Ishikawa (cell line): ENCODE data around the gene GIGYF1.

Experiments used
- CEBPB ChIP-seq: IDR thresholded peaks from 2 replicates; pipeline ENCODE4 v1.6.1; 2012
- CREB1 ChIP-seq: IDR thresholded peaks from 2 replicates; pipeline ENCODE4 v1.6.1; 2012; ENCODE audit warnings: low read depth
- EGR1 ChIP-seq: IDR thresholded peaks from 2 replicates; pipeline ENCODE4 v1.6.1; 2012
- EP300 ChIP-seq: IDR thresholded peaks from 2 replicates; pipeline ENCODE4 v1.6.1; 2012; ENCODE audit warnings: borderline replicate concordance
- FOXM1 ChIP-seq: IDR thresholded peaks from 2 replicates; pipeline ENCODE4 v1.6.1; 2012; ENCODE audit warnings: low read depth, borderline replicate concordance
- NFIC ChIP-seq: IDR thresholded peaks from 2 replicates; pipeline ENCODE4 v1.6.1; 2012
- RAD21 ChIP-seq: IDR thresholded peaks from 2 replicates; pipeline ENCODE4 v1.6.1; 2012; ENCODE audit warnings: low read depth
- TAF1 ChIP-seq: IDR thresholded peaks from 2 replicates; pipeline ENCODE4 v1.6.1; 2012; ENCODE audit warnings: low read depth, mild to moderate bottlenecking
- TCF12 ChIP-seq: IDR thresholded peaks from 2 replicates; pipeline ENCODE4 v1.6.1; 2012; ENCODE audit warnings: low read depth
- TEAD4 ChIP-seq: IDR thresholded peaks from 2 replicates; pipeline ENCODE4 v1.6.1; 2012
- YY1 ChIP-seq: IDR thresholded peaks from 2 replicates; pipeline ENCODE4 v1.6.1; 2012; ENCODE audit warnings: low read depth
- ZBTB7A ChIP-seq: IDR thresholded peaks from 2 replicates; pipeline ENCODE4 v1.6.1; 2012; ENCODE audit warnings: low read depth
- TF ChIP-seq, protein P1 (sequence below): IDR thresholded peaks from 2 replicates; pipeline ENCODE4 v1.6.1; 2012; ENCODE audit warnings: low read depth, mild to moderate bottlenecking
- TF ChIP-seq, protein P2 (sequence below): IDR thresholded peaks from 2 replicates; pipeline ENCODE4 v1.6.1; 2012
- TF ChIP-seq, protein P3 (sequence below): IDR thresholded peaks from 2 replicates; pipeline ENCODE4 v1.6.1; 2012

GIGYF1 gene

DNA sequence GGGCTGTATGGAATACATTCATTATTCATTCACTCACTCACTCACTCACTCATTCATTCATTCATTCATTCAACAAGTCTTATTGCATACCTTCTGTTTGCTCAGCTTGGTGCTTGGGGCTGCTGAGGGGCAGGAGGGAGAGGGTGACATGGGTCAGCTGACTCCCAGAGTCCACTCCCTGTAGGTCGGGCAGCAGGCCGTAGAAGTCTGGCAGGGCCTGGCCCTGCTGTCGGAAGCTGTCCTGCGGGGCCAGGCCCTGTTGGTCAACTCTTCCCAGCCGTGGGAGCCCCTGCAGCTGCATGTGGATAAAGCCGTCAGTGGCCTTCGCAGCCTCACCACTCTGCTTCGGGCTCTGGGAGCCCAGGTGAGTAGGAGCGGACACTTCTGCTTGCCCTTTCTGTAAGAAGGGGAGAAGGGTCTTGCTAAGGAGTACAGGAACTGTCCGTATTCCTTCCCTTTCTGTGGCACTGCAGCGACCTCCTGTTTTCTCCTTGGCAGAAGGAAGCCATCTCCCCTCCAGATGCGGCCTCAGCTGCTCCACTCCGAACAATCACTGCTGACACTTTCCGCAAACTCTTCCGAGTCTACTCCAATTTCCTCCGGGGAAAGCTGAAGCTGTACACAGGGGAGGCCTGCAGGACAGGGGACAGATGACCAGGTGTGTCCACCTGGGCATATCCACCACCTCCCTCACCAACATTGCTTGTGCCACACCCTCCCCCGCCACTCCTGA lies 28.6 kb upstream of the GIGYF1 start:
- TF ChIP-seq FOXM1 = no peak
- TF ChIP-seq ZBTB7A = no peak
- TF ChIP-seq, protein P1, sequence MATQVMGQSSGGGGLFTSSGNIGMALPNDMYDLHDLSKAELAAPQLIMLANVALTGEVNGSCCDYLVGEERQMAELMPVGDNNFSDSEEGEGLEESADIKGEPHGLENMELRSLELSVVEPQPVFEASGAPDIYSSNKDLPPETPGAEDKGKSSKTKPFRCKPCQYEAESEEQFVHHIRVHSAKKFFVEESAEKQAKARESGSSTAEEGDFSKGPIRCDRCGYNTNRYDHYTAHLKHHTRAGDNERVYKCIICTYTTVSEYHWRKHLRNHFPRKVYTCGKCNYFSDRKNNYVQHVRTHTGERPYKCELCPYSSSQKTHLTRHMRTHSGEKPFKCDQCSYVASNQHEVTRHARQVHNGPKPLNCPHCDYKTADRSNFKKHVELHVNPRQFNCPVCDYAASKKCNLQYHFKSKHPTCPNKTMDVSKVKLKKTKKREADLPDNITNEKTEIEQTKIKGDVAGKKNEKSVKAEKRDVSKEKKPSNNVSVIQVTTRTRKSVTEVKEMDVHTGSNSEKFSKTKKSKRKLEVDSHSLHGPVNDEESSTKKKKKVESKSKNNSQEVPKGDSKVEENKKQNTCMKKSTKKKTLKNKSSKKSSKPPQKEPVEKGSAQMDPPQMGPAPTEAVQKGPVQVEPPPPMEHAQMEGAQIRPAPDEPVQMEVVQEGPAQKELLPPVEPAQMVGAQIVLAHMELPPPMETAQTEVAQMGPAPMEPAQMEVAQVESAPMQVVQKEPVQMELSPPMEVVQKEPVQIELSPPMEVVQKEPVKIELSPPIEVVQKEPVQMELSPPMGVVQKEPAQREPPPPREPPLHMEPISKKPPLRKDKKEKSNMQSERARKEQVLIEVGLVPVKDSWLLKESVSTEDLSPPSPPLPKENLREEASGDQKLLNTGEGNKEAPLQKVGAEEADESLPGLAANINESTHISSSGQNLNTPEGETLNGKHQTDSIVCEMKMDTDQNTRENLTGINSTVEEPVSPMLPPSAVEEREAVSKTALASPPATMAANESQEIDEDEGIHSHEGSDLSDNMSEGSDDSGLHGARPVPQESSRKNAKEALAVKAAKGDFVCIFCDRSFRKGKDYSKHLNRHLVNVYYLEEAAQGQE = no peak

DNA sequence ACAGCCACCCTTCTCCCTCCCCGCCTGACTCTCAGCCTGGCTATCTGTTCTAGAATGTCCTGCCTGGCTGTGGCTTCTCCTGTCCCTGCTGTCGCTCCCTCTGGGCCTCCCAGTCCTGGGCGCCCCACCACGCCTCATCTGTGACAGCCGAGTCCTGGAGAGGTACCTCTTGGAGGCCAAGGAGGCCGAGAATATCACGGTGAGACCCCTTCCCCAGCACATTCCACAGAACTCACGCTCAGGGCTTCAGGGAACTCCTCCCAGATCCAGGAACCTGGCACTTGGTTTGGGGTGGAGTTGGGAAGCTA lies 27.4 kb upstream of the GIGYF1 start:
- TF ChIP-seq, protein P2, sequence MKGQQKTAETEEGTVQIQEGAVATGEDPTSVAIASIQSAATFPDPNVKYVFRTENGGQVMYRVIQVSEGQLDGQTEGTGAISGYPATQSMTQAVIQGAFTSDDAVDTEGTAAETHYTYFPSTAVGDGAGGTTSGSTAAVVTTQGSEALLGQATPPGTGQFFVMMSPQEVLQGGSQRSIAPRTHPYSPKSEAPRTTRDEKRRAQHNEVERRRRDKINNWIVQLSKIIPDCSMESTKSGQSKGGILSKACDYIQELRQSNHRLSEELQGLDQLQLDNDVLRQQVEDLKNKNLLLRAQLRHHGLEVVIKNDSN = no peak
- TF ChIP-seq ZBTB7A (no peak), NFIC (no peak), EGR1 (no peak), CREB1 (no peak), CEBPB (no peak), YY1 (no peak)
- TF ChIP-seq, protein P3, sequence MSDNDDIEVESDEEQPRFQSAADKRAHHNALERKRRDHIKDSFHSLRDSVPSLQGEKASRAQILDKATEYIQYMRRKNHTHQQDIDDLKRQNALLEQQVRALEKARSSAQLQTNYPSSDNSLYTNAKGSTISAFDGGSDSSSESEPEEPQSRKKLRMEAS = no peak

DNA sequence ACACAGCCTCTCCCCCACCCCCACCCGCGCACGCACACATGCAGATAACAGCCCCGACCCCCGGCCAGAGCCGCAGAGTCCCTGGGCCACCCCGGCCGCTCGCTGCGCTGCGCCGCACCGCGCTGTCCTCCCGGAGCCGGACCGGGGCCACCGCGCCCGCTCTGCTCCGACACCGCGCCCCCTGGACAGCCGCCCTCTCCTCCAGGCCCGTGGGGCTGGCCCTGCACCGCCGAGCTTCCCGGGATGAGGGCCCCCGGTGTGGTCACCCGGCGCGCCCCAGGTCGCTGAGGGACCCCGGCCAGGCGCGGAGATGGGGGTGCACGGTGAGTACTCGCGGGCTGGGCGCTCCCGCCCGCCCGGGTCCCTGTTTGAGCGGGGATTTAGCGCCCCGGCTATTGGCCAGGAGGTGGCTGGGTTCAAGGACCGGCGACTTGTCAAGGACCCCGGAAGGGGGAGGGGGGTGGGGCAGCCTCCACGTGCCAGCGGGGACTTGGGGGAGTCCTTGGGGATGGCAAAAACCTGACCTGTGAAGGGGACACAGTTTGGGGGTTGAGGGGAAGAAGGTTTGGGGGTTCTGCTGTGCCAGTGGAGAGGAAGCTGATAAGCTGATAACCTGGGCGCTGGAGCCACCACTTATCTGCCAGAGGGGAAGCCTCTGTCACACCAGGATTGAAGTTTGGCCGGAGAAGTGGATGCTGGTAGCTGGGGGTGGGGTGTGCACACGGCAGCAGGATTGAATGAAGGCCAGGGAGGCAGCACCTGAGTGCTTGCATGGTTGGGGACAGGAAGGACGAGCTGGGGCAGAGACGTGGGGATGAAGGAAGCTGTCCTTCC lies 26.8 kb upstream of the GIGYF1 start:
- TF ChIP-seq CREB1 (no peak), RAD21 (no peak), EP300 (no peak), YY1 (no peak), TAF1 (no peak), TEAD4 (no peak), ZBTB7A (no peak), CEBPB (no peak), NFIC (no peak), TCF12 (no peak), EGR1 (no peak), FOXM1 (no peak)
- TF ChIP-seq, protein P2 = no peak
- TF ChIP-seq, protein P3 = no peak
- TF ChIP-seq, protein P1 = no peak

DNA sequence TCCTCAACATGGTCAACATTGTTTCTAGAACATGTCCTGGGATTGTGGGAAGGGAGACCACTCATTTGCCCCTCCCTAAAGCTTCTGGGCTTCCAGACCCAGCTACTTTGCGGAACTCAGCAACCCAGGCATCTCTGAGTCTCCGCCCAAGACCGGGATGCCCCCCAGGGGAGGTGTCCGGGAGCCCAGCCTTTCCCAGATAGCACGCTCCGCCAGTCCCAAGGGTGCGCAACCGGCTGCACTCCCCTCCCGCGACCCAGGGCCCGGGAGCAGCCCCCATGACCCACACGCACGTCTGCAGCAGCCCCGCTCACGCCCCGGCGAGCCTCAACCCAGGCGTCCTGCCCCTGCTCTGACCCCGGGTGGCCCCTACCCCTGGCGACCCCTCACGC lies 26.2 kb upstream of the GIGYF1 start, which contains the start of gene EPO:
Gene EPO, plus strand, starts transcription at position 190 of the 392 bp plus-strand sequence. CDS start 513 bp downstream, outside the sequence.
- TF ChIP-seq ZBTB7A = no peak
- TF ChIP-seq YY1 = no peak
- TF ChIP-seq EP300 = no peak
- TF ChIP-seq CREB1 = no peak
- TF ChIP-seq, protein P1 = no peak
- no peak for TF ChIP-seq TAF1
- TF ChIP-seq EGR1 = no peak
- TF ChIP-seq, protein P3 = no peak
- no peak for TF ChIP-seq TCF12
